GM10266 (cell line): ENCODE measurements around the gene HMX2.

ENCODE experiments used
- DNase-seq: peaks from one replicate; pipeline ENCODE4 v3.0.0; 2012; ENCODE audit errors: extremely low spot score
- CTCF ChIP-seq: IDR thresholded peaks from 2 replicates; pipeline ENCODE4 v1.5.1; 2012; ENCODE audit warnings: mild to moderate bottlenecking, low read depth; ENCODE audit not compliant: control insufficient read depth, insufficient read depth; ENCODE audit errors: missing control alignments

Gene HMX2

GRCh38 chr10:123147635-123148413 is at the start of gene HMX2:
Gene HMX2, plus strand, starts transcription at chr10:123148136. Its CDS starts 243 bp downstream, at chr10:123148379.
- DNase-seq: peak; percentile 80
- no peak for TF ChIP-seq CTCF

GRCh38 chr10:123100030-123100762 is 47.7 kb upstream of the HMX2 start:
- no peak for DNase-seq
- TF ChIP-seq CTCF: no peak

- DNase-seq: no peak
- TF ChIP-seq CTCF: no peak
Measured at GRCh38 chr10:123101872-123102271, 46.1 kb upstream of the HMX2 start.

- no peak for TF ChIP-seq CTCF
- DNase-seq: no peak
Measured at GRCh38 chr10:123102673-123103072, 45.3 kb upstream of the HMX2 start.

- no peak for TF ChIP-seq CTCF
Measured at GRCh38 chr10:123103944-123104343, 44.0 kb upstream of the HMX2 start.

GRCh38 chr10:123109466-123109865 is 38.5 kb upstream of the HMX2 start:
- no peak for DNase-seq
- no peak for TF ChIP-seq CTCF

More at GRCh38 chr10:123103944-123104343, 44.0 kb upstream of the HMX2 start:
- no peak for DNase-seq

- no peak for TF ChIP-seq CTCF
Measured at GRCh38 chr10:123117644-123118417, 30.1 kb upstream of the HMX2 start.

More at GRCh38 chr10:123117644-123118417, 30.1 kb upstream of the HMX2 start:
- no peak for DNase-seq
